Measurements from ENCODE around the gene COPS7A.
"Not testable (repeated sequence)": the region's sequence is repeated elsewhere in the genome, so short reads cannot be mapped to it uniquely, and the experiment has no call there.

The COPS7A gene

GRCh38 chr12:6697584-6698351, 26.1 kb upstream of the COPS7A start:
- Mint-ChIP-seq H3K4me1 (ENCODE audit: low read depth) (peaks cover 21% of the 10 kb centered on the region), H3K27me3 (peaks cover 19% of the 10 kb centered on the region), H3K36me3 (no peaks in the 10 kb centered on the region), H3K27ac (no peak overlapping the region), H3K9me3 (ENCODE audit: low read depth) (no peaks in the 10 kb centered on the region), H3K4me3 (no peak overlapping the region)

GRCh38 chr12:6698352-6699046, 25.3 kb upstream of the COPS7A start:
- Mint-ChIP-seq H3K27ac (no peak overlapping the region), H3K9me3 (ENCODE audit: low read depth) (no peaks in the 10 kb centered on the region), H3K36me3 (no peaks in the 10 kb centered on the region), H3K4me3 (peak overlapping the region; percentile 70), H3K27me3 (peaks cover 24% of the 10 kb centered on the region), H3K4me1 (ENCODE audit: low read depth) (peaks cover 21% of the 10 kb centered on the region)

- Mint-ChIP-seq H3K4me1 (ENCODE audit: low read depth) (peaks cover 21% of the 10 kb centered on the region), H3K9me3 (ENCODE audit: low read depth) (no peaks in the 10 kb centered on the region), H3K4me3 (peak overlapping the region; percentile 70), H3K36me3 (no peaks in the 10 kb centered on the region), H3K27ac (no peak overlapping the region), H3K27me3 (peaks cover 30% of the 10 kb centered on the region)
Measured at GRCh38 chr12:6699259-6699988, 24.4 kb upstream of the COPS7A start.

GRCh38 chr12:6699989-6700645, 23.7 kb upstream of the COPS7A start:
- Mint-ChIP-seq H3K4me3 (peak overlapping the region; percentile 70), H3K27me3 (peaks cover 33% of the 10 kb centered on the region), H3K9me3 (ENCODE audit: low read depth) (no peaks in the 10 kb centered on the region), H3K36me3 (no peaks in the 10 kb centered on the region), H3K27ac (no peak overlapping the region), H3K4me1 (ENCODE audit: low read depth) (peaks cover 21% of the 10 kb centered on the region)

GRCh38 chr12:6700646-6701051, 23.2 kb upstream of the COPS7A start, which contains the start of gene PIANP:
Gene PIANP, minus strand, starts transcription at chr12:6700815. Its CDS starts 2,754 bp downstream, at chr12:6698061.
- Mint-ChIP-seq H3K27me3 (peaks cover 34% of the 10 kb centered on the region), H3K9me3 (ENCODE audit: low read depth) (no peaks in the 10 kb centered on the region), H3K4me1 (ENCODE audit: low read depth) (peaks cover 21% of the 10 kb centered on the region), H3K27ac (no peak within 1 kb of the TSS), H3K36me3 (no peaks in the 10 kb centered on the region), H3K4me3 (peak within 1 kb of the TSS; percentile 85)

- Mint-ChIP-seq H3K4me3 (peak overlapping the region; percentile 85), H3K36me3 (no peaks in the 10 kb centered on the region), H3K9me3 (ENCODE audit: low read depth) (no peaks in the 10 kb centered on the region), H3K27ac (no peak overlapping the region), H3K4me1 (ENCODE audit: low read depth) (peaks cover 21% of the 10 kb centered on the region), H3K27me3 (peaks cover 34% of the 10 kb centered on the region)
Measured at GRCh38 chr12:6701078-6701768, 22.6 kb upstream of the COPS7A start.

GRCh38 chr12:6703631-6704030, 20.2 kb upstream of the COPS7A start:
- H3K4me3 Mint-ChIP-seq: no peak overlapping the region
- H3K27me3 Mint-ChIP-seq: peaks cover 34% of the 10 kb centered on the region
- H3K27ac Mint-ChIP-seq: no peak overlapping the region
- H3K9me3 Mint-ChIP-seq (ENCODE audit: low read depth): no peaks in the 10 kb centered on the region
- H3K36me3 Mint-ChIP-seq: no peaks in the 10 kb centered on the region
- peaks cover 21% of the 10 kb centered on the region for H3K4me1 Mint-ChIP-seq (ENCODE audit: low read depth)

- not testable (repeated sequence) for H3K4me1 Mint-ChIP-seq (ENCODE audit: low read depth); H3K36me3 Mint-ChIP-seq; H3K27ac Mint-ChIP-seq; H3K9me3 Mint-ChIP-seq (ENCODE audit: low read depth); H3K4me3 Mint-ChIP-seq
- peaks cover 12% of the 10 kb centered on the region for H3K27me3 Mint-ChIP-seq
Measured at GRCh38 chr12:6708351-6708750, 15.5 kb upstream of the COPS7A start.

- H3K4me3 Mint-ChIP-seq: peak overlapping the region; percentile 85
- peak overlapping the region; percentile 82 for H3K27ac Mint-ChIP-seq
- no peaks in the 10 kb centered on the region for H3K9me3 Mint-ChIP-seq (ENCODE audit: low read depth)
- peaks cover 7% of the 10 kb centered on the region for H3K4me1 Mint-ChIP-seq (ENCODE audit: low read depth)
- H3K36me3 Mint-ChIP-seq: no peaks in the 10 kb centered on the region
- peaks cover 8% of the 10 kb centered on the region for H3K27me3 Mint-ChIP-seq
Measured at GRCh38 chr12:6708960-6709394, 14.9 kb upstream of the COPS7A start.

GRCh38 chr12:6716031-6716873, 7.6 kb upstream of the COPS7A start:
- H3K4me1 Mint-ChIP-seq (ENCODE audit: low read depth); H3K4me3 Mint-ChIP-seq; H3K27ac Mint-ChIP-seq; H3K36me3 Mint-ChIP-seq; H3K9me3 Mint-ChIP-seq (ENCODE audit: low read depth); H3K27me3 Mint-ChIP-seq: not testable (repeated sequence)

GRCh38 chr12:6716874-6717437, 6.9 kb upstream of the COPS7A start:
- H3K4me3 Mint-ChIP-seq: no peak overlapping the region

GRCh38 chr12:6722863-6723262, 983 bp upstream of the COPS7A start:
- Mint-ChIP-seq H3K27ac (peak overlapping the region; percentile 28), H3K9me3 (ENCODE audit: low read depth) (no peaks in the 10 kb centered on the region), H3K4me1 (ENCODE audit: low read depth) (peaks cover 24% of the 10 kb centered on the region), H3K36me3 (peaks cover 2% of the 10 kb centered on the region), H3K4me3 (peak overlapping the region; percentile 50), H3K27me3 (no peaks in the 10 kb centered on the region)

More at GRCh38 chr12:6716874-6717437, 6.9 kb upstream of the COPS7A start:
- Mint-ChIP-seq H3K9me3 (ENCODE audit: low read depth) (no peaks in the 10 kb centered on the region), H3K36me3 (no peaks in the 10 kb centered on the region), H3K27me3 (peaks cover 2% of the 10 kb centered on the region), H3K4me1 (ENCODE audit: low read depth) (no peaks in the 10 kb centered on the region), H3K27ac (no peak overlapping the region)

GRCh38 chr12:6724409-6724797, 557 bp downstream of the COPS7A start:
- H3K4me1 Mint-ChIP-seq (ENCODE audit: low read depth): peaks cover 24% of the 10 kb centered on the region
- peaks cover 5% of the 10 kb centered on the region for H3K36me3 Mint-ChIP-seq
- H3K27ac Mint-ChIP-seq: peak overlapping the region; percentile 95
- H3K9me3 Mint-ChIP-seq (ENCODE audit: low read depth): no peaks in the 10 kb centered on the region
- peak overlapping the region; percentile 94 for H3K4me3 Mint-ChIP-seq
- H3K27me3 Mint-ChIP-seq: no peaks in the 10 kb centered on the region

All from activated naive CD8-positive, alpha-beta T cell (primary cell).